Neural progenitor cell (in vitro differentiated cells): ENCODE measurements around the gene GTF2F2. TPM values are rescaled to one million over a fixed set of nuclear protein-coding genes. Genes with fewer than 3 reads are reported as not detected.

Experiments used
- DNase-seq: peaks from one replicate; pipeline ENCODE4 v3.0.0-alpha.2; 2016; ENCODE audit warnings: low spot score
- H2AFZ ChIP-seq: fragments of 200-600 bp; sonication (generic); replicated peaks from 2 replicates; pipeline ENCODE4 v1.6.1; 2016; ENCODE audit warnings: antibody characterized with exemption
- H3F3A ChIP-seq: fragments of 200-600 bp; sonication (generic); 2 replicates; pipeline ENCODE4 v1.6.1; 2016; ENCODE audit warnings: antibody characterized with exemption, low read depth
- H3K27ac ChIP-seq: fragments of 200-600 bp; sonication (generic); 2 replicates; pipeline ENCODE4 v1.5.1; 2016; ENCODE audit warnings: mild to moderate bottlenecking
- H3K27me3 ChIP-seq: fragments of 200-600 bp; sonication (generic); 2 replicates; pipeline ENCODE4 v1.6.1; 2016; ENCODE audit warnings: mild to moderate bottlenecking, moderate library complexity
- H3K36me3 ChIP-seq: fragments of 200-600 bp; sonication (generic); 2 replicates; pipeline ENCODE4 v1.5.1; 2016
- H3K4me1 ChIP-seq: fragments of 200-600 bp; sonication (generic); 2 replicates; pipeline ENCODE4 v1.6.1; 2016; ENCODE audit warnings: mixed run types
- H3K4me2 ChIP-seq: fragments of 200-600 bp; sonication (generic); 2 replicates; pipeline ENCODE4 v1.6.1; 2016
- H3K4me3 ChIP-seq: fragments of 200-600 bp; sonication (generic); 2 replicates; pipeline ENCODE4 v1.5.1; 2016
- H3K79me2 ChIP-seq: fragments of 200-600 bp; sonication (generic); 2 replicates; pipeline ENCODE4 v1.6.1; 2016; ENCODE audit warnings: low read depth
- H3K9ac ChIP-seq: fragments of 200-600 bp; sonication (generic); 2 replicates; pipeline ENCODE4 v1.6.1; 2016
- H3K9me3 ChIP-seq: fragments of 200-600 bp; sonication (generic); 2 replicates; pipeline ENCODE4 v1.5.1; 2016; ENCODE audit warnings: low read depth
- H4K20me1 ChIP-seq: fragments of 200-600 bp; sonication (generic); 2 replicates; pipeline ENCODE4 v1.6.1; 2016; ENCODE audit warnings: low read depth
- H3K27ac Mint-ChIP-seq: 3 replicates; pipeline ENCODE4 v1.8.0; 2021; ENCODE audit warnings: mixed read lengths
- H3K27me3 Mint-ChIP-seq: 2 replicates; pipeline ENCODE4 v1.8.0; 2022; ENCODE audit warnings: low read depth, mild to moderate bottlenecking, inconsistent platforms, moderate library complexity, mixed read lengths; ENCODE audit not compliant: insufficient read depth
- H3K36me3 Mint-ChIP-seq: 3 replicates; pipeline ENCODE4 v1.8.0; 2021; ENCODE audit warnings: mixed read lengths
- H3K4me1 Mint-ChIP-seq: 3 replicates; pipeline ENCODE4 v1.8.0; 2021; ENCODE audit warnings: mixed read lengths
- H3K4me3 Mint-ChIP-seq: 3 replicates; pipeline ENCODE4 v1.8.0; 2021; ENCODE audit warnings: mild to moderate bottlenecking, moderate library complexity, mixed read lengths
- H3K9me3 Mint-ChIP-seq: 3 replicates; pipeline ENCODE4 v1.8.0; 2020; ENCODE audit warnings: mixed read lengths
- EZH2 ChIP-seq: fragments of 200-600 bp; sonication (generic); IDR thresholded peaks from 2 replicates; pipeline ENCODE4 v1.6.1; 2017; ENCODE audit warnings: antibody characterized with exemption, mild to moderate bottlenecking, moderate library complexity
- EZH2phosphoT487 ChIP-seq: fragments of 200-600 bp; sonication (generic); IDR thresholded peaks from 2 replicates; pipeline ENCODE4 v1.6.1; 2017; ENCODE audit warnings: antibody characterized with exemption
- total RNA-seq: library from RNA; depleted of rRNA; stranded (reverse); fragments of >200 nt; gene quantifications from 2 replicates; pipeline ENCODE4 v1.2.3, GENCODE V29; 2015; ENCODE audit warnings: low replicate concordance
- TF ChIP-seq, protein P1 (sequence below): fragments of 200-600 bp; sonication (generic); IDR thresholded peaks from 2 replicates; pipeline ENCODE4 v1.5.1; 2017; ENCODE audit warnings: antibody characterized with exemption, mild to moderate bottlenecking

GTF2F2 gene
- total RNA-seq, 1 donor from 2014 or later: 54.1 TPM

DNA sequence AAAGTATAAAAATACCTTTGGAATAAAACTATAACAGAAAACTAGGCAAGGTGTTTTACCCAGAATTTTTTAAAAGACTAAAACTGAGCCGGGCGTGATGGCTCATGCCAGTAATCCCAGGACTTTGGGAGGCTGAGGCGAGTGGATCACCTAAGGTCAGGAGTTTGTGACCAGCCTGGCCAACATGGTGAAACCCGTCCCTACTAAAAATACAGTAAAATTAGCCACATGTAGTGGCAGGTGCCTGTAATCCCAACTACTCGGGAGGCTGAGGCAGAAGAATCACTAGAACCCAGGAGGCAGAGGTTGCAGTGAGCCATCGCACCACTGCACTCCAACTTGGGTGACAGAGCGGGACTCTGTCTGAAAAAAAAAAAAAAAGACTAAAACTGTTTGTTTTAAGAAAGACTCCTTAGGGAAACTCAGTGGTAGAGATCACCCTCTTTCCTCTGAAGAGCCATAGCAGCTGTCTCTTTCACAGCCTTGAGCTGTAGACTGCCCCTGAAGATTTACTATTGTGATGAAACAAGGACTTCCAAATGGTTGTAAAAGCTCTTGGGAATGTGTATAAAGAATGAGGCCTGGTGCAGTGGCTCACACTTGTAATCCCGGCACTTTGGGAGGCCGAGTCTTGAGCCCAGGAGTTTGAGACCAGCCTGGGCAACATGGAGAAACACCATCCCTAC lies 95.2 kb downstream of the GTF2F2 start:
- Mint-ChIP-seq H3K4me1 (peaks cover 17% of the 10 kb centered on the region), H3K4me3 (no peak overlapping the region), H3K27ac (no peak overlapping the region), H3K9me3 (no peaks in the 10 kb centered on the region), H3K27me3 (no peaks in the 10 kb centered on the region), H3K36me3 (peaks cover 12% of the 10 kb centered on the region)
- peak overlapping the region; percentile 50 for H3K27ac ChIP-seq
- H3K4me2 ChIP-seq: no peak overlapping the region
- H3K27me3 ChIP-seq: no peaks in the 10 kb centered on the region
- TF ChIP-seq, protein P1, sequence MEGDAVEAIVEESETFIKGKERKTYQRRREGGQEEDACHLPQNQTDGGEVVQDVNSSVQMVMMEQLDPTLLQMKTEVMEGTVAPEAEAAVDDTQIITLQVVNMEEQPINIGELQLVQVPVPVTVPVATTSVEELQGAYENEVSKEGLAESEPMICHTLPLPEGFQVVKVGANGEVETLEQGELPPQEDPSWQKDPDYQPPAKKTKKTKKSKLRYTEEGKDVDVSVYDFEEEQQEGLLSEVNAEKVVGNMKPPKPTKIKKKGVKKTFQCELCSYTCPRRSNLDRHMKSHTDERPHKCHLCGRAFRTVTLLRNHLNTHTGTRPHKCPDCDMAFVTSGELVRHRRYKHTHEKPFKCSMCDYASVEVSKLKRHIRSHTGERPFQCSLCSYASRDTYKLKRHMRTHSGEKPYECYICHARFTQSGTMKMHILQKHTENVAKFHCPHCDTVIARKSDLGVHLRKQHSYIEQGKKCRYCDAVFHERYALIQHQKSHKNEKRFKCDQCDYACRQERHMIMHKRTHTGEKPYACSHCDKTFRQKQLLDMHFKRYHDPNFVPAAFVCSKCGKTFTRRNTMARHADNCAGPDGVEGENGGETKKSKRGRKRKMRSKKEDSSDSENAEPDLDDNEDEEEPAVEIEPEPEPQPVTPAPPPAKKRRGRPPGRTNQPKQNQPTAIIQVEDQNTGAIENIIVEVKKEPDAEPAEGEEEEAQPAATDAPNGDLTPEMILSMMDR: no peak
- TF ChIP-seq EZH2: no peak
- no peak for TF ChIP-seq EZH2phosphoT487
- H3K9ac ChIP-seq: no peak overlapping the region
- peaks cover 4% of the 10 kb centered on the region for H3K79me2 ChIP-seq
- peaks cover 14% of the 10 kb centered on the region for H4K20me1 ChIP-seq
- H2AFZ ChIP-seq: no peak overlapping the region
- no peaks in the 10 kb centered on the region for H3K9me3 ChIP-seq
- H3K4me1 ChIP-seq: peaks cover 19% of the 10 kb centered on the region
- DNase-seq: peak; percentile 41
- H3F3A ChIP-seq: peaks cover 11% of the 10 kb centered on the region
- no peaks in the 10 kb centered on the region for H3K36me3 ChIP-seq
- no peak overlapping the region for H3K4me3 ChIP-seq

DNA sequence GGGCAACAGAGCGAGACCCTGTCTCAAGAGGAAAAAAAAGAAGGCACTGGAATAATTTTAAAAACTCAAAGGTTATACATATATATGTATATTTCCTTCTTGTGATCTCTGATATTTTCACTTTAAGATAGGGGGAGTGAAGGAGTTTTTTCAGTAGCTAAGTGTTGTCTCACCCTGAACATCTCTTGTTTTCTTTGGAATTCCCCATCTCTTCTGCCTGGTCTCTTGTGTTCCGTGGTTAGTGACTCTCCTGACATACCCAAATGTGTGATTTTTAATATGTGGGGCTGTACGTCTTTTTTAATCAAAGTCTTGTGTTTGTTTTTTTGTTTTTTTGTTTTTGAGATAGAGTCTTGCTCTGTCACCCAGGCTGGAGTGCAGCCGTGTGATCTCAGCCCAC lies 95.9 kb downstream of the GTF2F2 start:
- Mint-ChIP-seq H3K27me3 (no peaks in the 10 kb centered on the region), H3K4me1 (peaks cover 17% of the 10 kb centered on the region), H3K36me3 (peaks cover 6% of the 10 kb centered on the region), H3K27ac (no peak overlapping the region), H3K9me3 (no peaks in the 10 kb centered on the region), H3K4me3 (no peak overlapping the region)
- Histone ChIP-seq H3K27me3 (no peaks in the 10 kb centered on the region), H4K20me1 (peaks cover 14% of the 10 kb centered on the region), H3F3A (peaks cover 11% of the 10 kb centered on the region), H3K9me3 (no peaks in the 10 kb centered on the region), H3K79me2 (peaks cover 4% of the 10 kb centered on the region), H3K27ac (no peak overlapping the region), H2AFZ (no peak overlapping the region), H3K9ac (no peak overlapping the region), H3K4me3 (no peak overlapping the region), H3K4me2 (no peak overlapping the region), H3K36me3 (no peaks in the 10 kb centered on the region), H3K4me1 (peaks cover 19% of the 10 kb centered on the region)
- DNase-seq: no peak
- TF ChIP-seq EZH2phosphoT487 (no peak), EZH2 (no peak)
- TF ChIP-seq, protein P1: no peak

DNA sequence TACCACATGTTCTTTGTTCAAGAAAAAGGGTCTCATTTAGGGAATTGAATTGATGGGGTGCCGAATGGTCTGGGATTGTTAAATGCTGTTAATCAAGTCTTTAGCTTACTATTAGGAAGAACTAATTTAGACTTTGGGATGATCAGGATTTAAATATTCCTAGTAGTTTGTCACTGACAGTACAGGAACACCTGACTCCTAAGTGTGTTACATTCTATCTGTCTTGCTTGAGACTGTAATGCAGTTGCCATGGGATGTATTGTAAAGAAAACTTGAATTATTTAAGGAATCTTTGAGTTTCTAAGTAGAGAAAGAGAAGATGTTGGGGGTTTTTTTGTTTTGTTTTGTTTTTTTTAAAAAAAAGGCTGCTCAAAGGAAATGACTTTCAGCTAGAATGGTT lies 98.4 kb downstream of the GTF2F2 start:
- no peaks in the 10 kb centered on the region for H3K27me3 Mint-ChIP-seq
- H2AFZ ChIP-seq: no peak overlapping the region
- H4K20me1 ChIP-seq: peaks cover 14% of the 10 kb centered on the region
- peaks cover 11% of the 10 kb centered on the region for H3F3A ChIP-seq
- H3K27me3 ChIP-seq: no peaks in the 10 kb centered on the region
- DNase-seq: no peak
- H3K4me3 ChIP-seq: no peak overlapping the region
- no peaks in the 10 kb centered on the region for H3K36me3 ChIP-seq
- H3K36me3 Mint-ChIP-seq: peaks cover 6% of the 10 kb centered on the region
- TF ChIP-seq EZH2: no peak
- TF ChIP-seq, protein P1: no peak
- no peak for TF ChIP-seq EZH2phosphoT487
- H3K9ac ChIP-seq: no peak overlapping the region
- peaks cover 17% of the 10 kb centered on the region for H3K4me1 Mint-ChIP-seq
- H3K4me1 ChIP-seq: peaks cover 19% of the 10 kb centered on the region
- peaks cover 4% of the 10 kb centered on the region for H3K79me2 ChIP-seq
- no peaks in the 10 kb centered on the region for H3K9me3 Mint-ChIP-seq
- peak overlapping the region; percentile 9 for H3K27ac Mint-ChIP-seq
- H3K4me3 Mint-ChIP-seq: no peak overlapping the region
- H3K4me2 ChIP-seq: peak overlapping the region; percentile 23
- no peaks in the 10 kb centered on the region for H3K9me3 ChIP-seq
- H3K27ac ChIP-seq: no peak overlapping the region
